CD4-positive, alpha-beta T cell treated with Interleukin-17A for 1 hour (primary cell): ENCODE data around the gene RIMKLA.

Source experiments
- DNase-seq: peaks from one replicate; pipeline ENCODE4 v3.0.0-alpha.2; 2020

Gene RIMKLA

GRCh38 chr1:42379794-42380585 is 602 bp upstream of the RIMKLA start:
- DNase-seq, result no peak

GRCh38 chr1:42381280-42381673 is 685 bp downstream of the RIMKLA start:
- DNase-seq, result no peak

GRCh38 chr1:42385283-42385682 is 4.7 kb downstream of the RIMKLA start:
- no peak for DNase-seq

- DNase-seq, result no peak
Measured at GRCh38 chr1:42386051-42386450, 5.5 kb downstream of the RIMKLA start.

- DNase-seq, result no peak
Measured at GRCh38 chr1:42392255-42392654, 11.7 kb downstream of the RIMKLA start.

GRCh38 chr1:42392967-42393848 is 12.6 kb downstream of the RIMKLA start:
- DNase-seq, result no peak

GRCh38 chr1:42399315-42400100 is 18.9 kb downstream of the RIMKLA start:
- DNase-seq, result no peak

- no peak for DNase-seq
Measured at GRCh38 chr1:42403880-42404400, 23.3 kb downstream of the RIMKLA start.

GRCh38 chr1:42414551-42415496 is 34.2 kb downstream of the RIMKLA start:
- no peak for DNase-seq

- DNase-seq, result no peak
Measured at GRCh38 chr1:42417166-42417565, 36.6 kb downstream of the RIMKLA start.

GRCh38 chr1:42418516-42418915 is 37.9 kb downstream of the RIMKLA start:
- no peak for DNase-seq

GRCh38 chr1:42419126-42419821 is 38.7 kb downstream of the RIMKLA start:
- DNase-seq, result no peak

GRCh38 chr1:42420121-42420520 is 39.5 kb downstream of the RIMKLA start:
- no peak for DNase-seq

- no peak for DNase-seq
Measured at GRCh38 chr1:42420911-42421585, 40.5 kb downstream of the RIMKLA start.

GRCh38 chr1:42422737-42423136 is 42.1 kb downstream of the RIMKLA start:
- no peak for DNase-seq

GRCh38 chr1:42423681-42424080 is 43.1 kb downstream of the RIMKLA start:
- no peak for DNase-seq

GRCh38 chr1:42424201-42424600 is 43.6 kb downstream of the RIMKLA start:
- no peak for DNase-seq

- no peak for DNase-seq
Measured at GRCh38 chr1:42427240-42427639, 46.6 kb downstream of the RIMKLA start.

- DNase-seq, result no peak
Measured at GRCh38 chr1:42429603-42430002, 49.0 kb downstream of the RIMKLA start.
